WTC11 (cell line): Measurements from ENCODE around the gene LHX4.

Source experiments
- FOXK1 ChIP-seq: sonication (generic); formaldehyde crosslinking; IDR thresholded peaks from 2 replicates; pipeline ENCODE4 v1.8.0; 2022; ENCODE audit warnings: mild to moderate bottlenecking, moderate library complexity, missing genetic modification reagents
- GABPB1 ChIP-seq: sonication (generic); formaldehyde crosslinking; IDR thresholded peaks from 2 replicates; pipeline ENCODE4 v1.8.1; 2023; ENCODE audit warnings: mild to moderate bottlenecking, missing genetic modification reagents
- JUN ChIP-seq: sonication (generic); formaldehyde crosslinking; IDR thresholded peaks from 2 replicates; pipeline ENCODE4 v1.8.0; 2023; ENCODE audit warnings: mild to moderate bottlenecking, missing genetic modification reagents
- NR2C2 ChIP-seq: sonication (generic); formaldehyde crosslinking; IDR thresholded peaks from 2 replicates; pipeline ENCODE4 v1.8.0; 2022; ENCODE audit warnings: mild to moderate bottlenecking, missing genetic modification reagents
- NR3C1 ChIP-seq: sonication (generic); formaldehyde crosslinking; conservative IDR thresholded peaks from 2 replicates; pipeline ENCODE4 v1.8.1; 2023; ENCODE audit warnings: low read depth, mild to moderate bottlenecking, missing genetic modification reagents
- SMAD3 ChIP-seq: sonication (generic); formaldehyde crosslinking; IDR thresholded peaks from 2 replicates; pipeline ENCODE4 v1.8.0; 2022; ENCODE audit warnings: missing genetic modification reagents, mild to moderate bottlenecking, borderline replicate concordance
- TEAD1 ChIP-seq: sonication (generic); formaldehyde crosslinking; IDR thresholded peaks from 2 replicates; pipeline ENCODE4 v1.8.0; 2022; ENCODE audit warnings: mild to moderate bottlenecking, missing genetic modification reagents
- ZNF317 ChIP-seq: sonication (generic); formaldehyde crosslinking; IDR thresholded peaks from 2 replicates; pipeline ENCODE4 v1.8.1; 2023; ENCODE audit warnings: low read depth, mild to moderate bottlenecking, moderate library complexity, missing genetic modification reagents, borderline replicate concordance
- TF ChIP-seq, protein P1 (sequence below): fragments of 200-600 bp; IDR thresholded peaks from 2 replicates; pipeline ENCODE4 v1.8.0; 2022; ENCODE audit warnings: antibody characterized with exemption
- TF ChIP-seq, protein P2 (sequence below): sonication (generic); formaldehyde crosslinking; IDR thresholded peaks from 2 replicates; pipeline ENCODE4 v1.8.0; 2022; ENCODE audit warnings: mild to moderate bottlenecking, missing genetic modification reagents
- TF ChIP-seq, protein P3 (sequence below): sonication (generic); formaldehyde crosslinking; conservative IDR thresholded peaks from 2 replicates; pipeline ENCODE4 v1.8.1; 2022; ENCODE audit warnings: mild to moderate bottlenecking, missing genetic modification reagents
- TF ChIP-seq, protein P4 (sequence below): sonication (generic); formaldehyde crosslinking; IDR thresholded peaks from 2 replicates; pipeline ENCODE4 v1.8.1; 2023; ENCODE audit warnings: mild to moderate bottlenecking, missing genetic modification reagents, moderate library complexity
- TF ChIP-seq, protein P5 (sequence below): sonication (generic); formaldehyde crosslinking; conservative IDR thresholded peaks from 2 replicates; pipeline ENCODE4 v1.8.1; 2023; ENCODE audit warnings: mild to moderate bottlenecking, low read depth, missing genetic modification reagents, moderate library complexity
- TF ChIP-seq, protein P6 (sequence below): sonication (generic); formaldehyde crosslinking; IDR thresholded peaks from 2 replicates; pipeline ENCODE4 v1.8.0; 2022; ENCODE audit warnings: mild to moderate bottlenecking, missing genetic modification reagents

DNA sequence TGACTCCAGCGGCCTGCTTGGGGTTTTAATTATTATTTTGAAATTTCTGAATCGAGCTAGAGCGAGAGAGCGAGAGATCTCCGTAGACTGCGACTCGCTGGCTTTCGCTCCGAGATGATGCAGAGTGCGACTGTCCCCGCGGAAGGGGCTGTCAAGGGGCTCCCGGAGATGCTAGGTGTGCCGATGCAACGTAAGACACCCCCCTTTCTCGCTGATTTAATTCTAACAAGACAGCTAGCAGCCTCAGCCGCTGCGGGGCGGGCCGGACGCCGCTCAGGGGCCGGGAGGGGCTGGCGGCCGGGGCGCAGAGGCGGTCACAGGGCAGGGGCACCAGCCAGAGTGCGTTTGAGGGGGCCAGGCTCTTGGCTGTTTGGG is 339 bp downstream of the LHX4 start:
- TF ChIP-seq, protein P1, sequence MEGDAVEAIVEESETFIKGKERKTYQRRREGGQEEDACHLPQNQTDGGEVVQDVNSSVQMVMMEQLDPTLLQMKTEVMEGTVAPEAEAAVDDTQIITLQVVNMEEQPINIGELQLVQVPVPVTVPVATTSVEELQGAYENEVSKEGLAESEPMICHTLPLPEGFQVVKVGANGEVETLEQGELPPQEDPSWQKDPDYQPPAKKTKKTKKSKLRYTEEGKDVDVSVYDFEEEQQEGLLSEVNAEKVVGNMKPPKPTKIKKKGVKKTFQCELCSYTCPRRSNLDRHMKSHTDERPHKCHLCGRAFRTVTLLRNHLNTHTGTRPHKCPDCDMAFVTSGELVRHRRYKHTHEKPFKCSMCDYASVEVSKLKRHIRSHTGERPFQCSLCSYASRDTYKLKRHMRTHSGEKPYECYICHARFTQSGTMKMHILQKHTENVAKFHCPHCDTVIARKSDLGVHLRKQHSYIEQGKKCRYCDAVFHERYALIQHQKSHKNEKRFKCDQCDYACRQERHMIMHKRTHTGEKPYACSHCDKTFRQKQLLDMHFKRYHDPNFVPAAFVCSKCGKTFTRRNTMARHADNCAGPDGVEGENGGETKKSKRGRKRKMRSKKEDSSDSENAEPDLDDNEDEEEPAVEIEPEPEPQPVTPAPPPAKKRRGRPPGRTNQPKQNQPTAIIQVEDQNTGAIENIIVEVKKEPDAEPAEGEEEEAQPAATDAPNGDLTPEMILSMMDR, result no peak
- TF ChIP-seq NR3C1 (CRISPR knock-in tag) (no peak), GABPB1 (no peak), ZNF317 (CRISPR knock-in tag) (no peak), NR2C2 (no peak), TEAD1 (CRISPR knock-in tag) (no peak), FOXK1 (CRISPR knock-in tag) (no peak), SMAD3 (CRISPR knock-in tag) (no peak), JUN (no peak)
- TF ChIP-seq, protein P2, sequence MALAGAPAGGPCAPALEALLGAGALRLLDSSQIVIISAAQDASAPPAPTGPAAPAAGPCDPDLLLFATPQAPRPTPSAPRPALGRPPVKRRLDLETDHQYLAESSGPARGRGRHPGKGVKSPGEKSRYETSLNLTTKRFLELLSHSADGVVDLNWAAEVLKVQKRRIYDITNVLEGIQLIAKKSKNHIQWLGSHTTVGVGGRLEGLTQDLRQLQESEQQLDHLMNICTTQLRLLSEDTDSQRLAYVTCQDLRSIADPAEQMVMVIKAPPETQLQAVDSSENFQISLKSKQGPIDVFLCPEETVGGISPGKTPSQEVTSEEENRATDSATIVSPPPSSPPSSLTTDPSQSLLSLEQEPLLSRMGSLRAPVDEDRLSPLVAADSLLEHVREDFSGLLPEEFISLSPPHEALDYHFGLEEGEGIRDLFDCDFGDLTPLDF (CRISPR knock-in tag), result no peak
- TF ChIP-seq, protein P3, sequence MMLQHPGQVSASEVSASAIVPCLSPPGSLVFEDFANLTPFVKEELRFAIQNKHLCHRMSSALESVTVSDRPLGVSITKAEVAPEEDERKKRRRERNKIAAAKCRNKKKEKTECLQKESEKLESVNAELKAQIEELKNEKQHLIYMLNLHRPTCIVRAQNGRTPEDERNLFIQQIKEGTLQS (CRISPR knock-in tag), result no peak
- TF ChIP-seq, protein P4, sequence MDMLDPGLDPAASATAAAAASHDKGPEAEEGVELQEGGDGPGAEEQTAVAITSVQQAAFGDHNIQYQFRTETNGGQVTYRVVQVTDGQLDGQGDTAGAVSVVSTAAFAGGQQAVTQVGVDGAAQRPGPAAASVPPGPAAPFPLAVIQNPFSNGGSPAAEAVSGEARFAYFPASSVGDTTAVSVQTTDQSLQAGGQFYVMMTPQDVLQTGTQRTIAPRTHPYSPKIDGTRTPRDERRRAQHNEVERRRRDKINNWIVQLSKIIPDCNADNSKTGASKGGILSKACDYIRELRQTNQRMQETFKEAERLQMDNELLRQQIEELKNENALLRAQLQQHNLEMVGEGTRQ, result no peak
- TF ChIP-seq, protein P5, sequence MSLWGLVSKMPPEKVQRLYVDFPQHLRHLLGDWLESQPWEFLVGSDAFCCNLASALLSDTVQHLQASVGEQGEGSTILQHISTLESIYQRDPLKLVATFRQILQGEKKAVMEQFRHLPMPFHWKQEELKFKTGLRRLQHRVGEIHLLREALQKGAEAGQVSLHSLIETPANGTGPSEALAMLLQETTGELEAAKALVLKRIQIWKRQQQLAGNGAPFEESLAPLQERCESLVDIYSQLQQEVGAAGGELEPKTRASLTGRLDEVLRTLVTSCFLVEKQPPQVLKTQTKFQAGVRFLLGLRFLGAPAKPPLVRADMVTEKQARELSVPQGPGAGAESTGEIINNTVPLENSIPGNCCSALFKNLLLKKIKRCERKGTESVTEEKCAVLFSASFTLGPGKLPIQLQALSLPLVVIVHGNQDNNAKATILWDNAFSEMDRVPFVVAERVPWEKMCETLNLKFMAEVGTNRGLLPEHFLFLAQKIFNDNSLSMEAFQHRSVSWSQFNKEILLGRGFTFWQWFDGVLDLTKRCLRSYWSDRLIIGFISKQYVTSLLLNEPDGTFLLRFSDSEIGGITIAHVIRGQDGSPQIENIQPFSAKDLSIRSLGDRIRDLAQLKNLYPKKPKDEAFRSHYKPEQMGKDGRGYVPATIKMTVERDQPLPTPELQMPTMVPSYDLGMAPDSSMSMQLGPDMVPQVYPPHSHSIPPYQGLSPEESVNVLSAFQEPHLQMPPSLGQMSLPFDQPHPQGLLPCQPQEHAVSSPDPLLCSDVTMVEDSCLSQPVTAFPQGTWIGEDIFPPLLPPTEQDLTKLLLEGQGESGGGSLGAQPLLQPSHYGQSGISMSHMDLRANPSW (CRISPR knock-in tag), result no peak
- TF ChIP-seq, protein P6, sequence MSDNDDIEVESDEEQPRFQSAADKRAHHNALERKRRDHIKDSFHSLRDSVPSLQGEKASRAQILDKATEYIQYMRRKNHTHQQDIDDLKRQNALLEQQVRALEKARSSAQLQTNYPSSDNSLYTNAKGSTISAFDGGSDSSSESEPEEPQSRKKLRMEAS (CRISPR knock-in tag), result no peak
